Vagina (tissue), 2 donors: ENCODE data around the gene SCYGR8.

Source experiments
- CTCF ChIP-seq, 3 experiments: fragments of 450-650 bp in 2 of 3; fragments of 200-600 bp in 1 of 3; sonication (generic) in 1 of 3; IDR thresholded peaks; one replicate each; pipeline ENCODE4 v1.5.1; 2017 to 2019; ENCODE audit warnings: antibody characterized with exemption in 3 of 3, mild to moderate bottlenecking in 2 of 3, moderate library complexity in 2 of 3
- POLR2A ChIP-seq, 2 donors: fragments of 450-650 bp; IDR thresholded peaks; one replicate each; pipeline ENCODE4 v1.6.1; 2017; ENCODE audit warnings: antibody characterized with exemption in 2 of 2, mild to moderate bottlenecking in 2 of 2, moderate library complexity in 2 of 2
- POLR2AphosphoS5 ChIP-seq, 2 donors: sonication (generic); formaldehyde crosslinking; IDR thresholded peaks; one replicate each; pipeline ENCODE4 v1.9.0; 2017; ENCODE audit warnings: antibody characterized with exemption in 2 of 2, mild to moderate bottlenecking in 2 of 2, low read depth in 1 of 2; ENCODE audit not compliant: insufficient read depth in 1 of 2

GRCh38 chr2:227785293-227785692, 39.6 kb downstream of the SCYGR8 start:
- TF ChIP-seq POLR2AphosphoS5 (IDR thresholded peaks at IDR 0.05; ENCODE audit: insufficient read depth in 1 of 2, low read depth in 1 of 2) (no peak), POLR2A (IDR thresholded peaks at IDR 0.05) (no peak), CTCF (IDR thresholded peaks at IDR 0.05) (no peak)
